ENCODE data around the gene ZW10. TPM values are rescaled to one million over a fixed set of nuclear protein-coding genes. Genes with fewer than 3 reads are reported as not detected.

Gene ZW10
- total RNA-seq, 1 experiment from 2014 or later = 18.9 TPM

GRCh38 chr11:113817626-113818025 is 44.1 kb upstream of the ZW10 start (continued):
- TF ChIP-seq, protein P1, sequence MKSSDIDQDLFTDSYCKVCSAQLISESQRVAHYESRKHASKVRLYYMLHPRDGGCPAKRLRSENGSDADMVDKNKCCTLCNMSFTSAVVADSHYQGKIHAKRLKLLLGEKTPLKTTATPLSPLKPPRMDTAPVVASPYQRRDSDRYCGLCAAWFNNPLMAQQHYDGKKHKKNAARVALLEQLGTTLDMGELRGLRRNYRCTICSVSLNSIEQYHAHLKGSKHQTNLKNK (CRISPR knock-in tag; IDR thresholded peaks at IDR 0.05) = no peak
- TF ChIP-seq, protein P2, sequence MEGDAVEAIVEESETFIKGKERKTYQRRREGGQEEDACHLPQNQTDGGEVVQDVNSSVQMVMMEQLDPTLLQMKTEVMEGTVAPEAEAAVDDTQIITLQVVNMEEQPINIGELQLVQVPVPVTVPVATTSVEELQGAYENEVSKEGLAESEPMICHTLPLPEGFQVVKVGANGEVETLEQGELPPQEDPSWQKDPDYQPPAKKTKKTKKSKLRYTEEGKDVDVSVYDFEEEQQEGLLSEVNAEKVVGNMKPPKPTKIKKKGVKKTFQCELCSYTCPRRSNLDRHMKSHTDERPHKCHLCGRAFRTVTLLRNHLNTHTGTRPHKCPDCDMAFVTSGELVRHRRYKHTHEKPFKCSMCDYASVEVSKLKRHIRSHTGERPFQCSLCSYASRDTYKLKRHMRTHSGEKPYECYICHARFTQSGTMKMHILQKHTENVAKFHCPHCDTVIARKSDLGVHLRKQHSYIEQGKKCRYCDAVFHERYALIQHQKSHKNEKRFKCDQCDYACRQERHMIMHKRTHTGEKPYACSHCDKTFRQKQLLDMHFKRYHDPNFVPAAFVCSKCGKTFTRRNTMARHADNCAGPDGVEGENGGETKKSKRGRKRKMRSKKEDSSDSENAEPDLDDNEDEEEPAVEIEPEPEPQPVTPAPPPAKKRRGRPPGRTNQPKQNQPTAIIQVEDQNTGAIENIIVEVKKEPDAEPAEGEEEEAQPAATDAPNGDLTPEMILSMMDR (IDR thresholded peaks at IDR 0.05) = no peak
- TF ChIP-seq, protein P3, sequence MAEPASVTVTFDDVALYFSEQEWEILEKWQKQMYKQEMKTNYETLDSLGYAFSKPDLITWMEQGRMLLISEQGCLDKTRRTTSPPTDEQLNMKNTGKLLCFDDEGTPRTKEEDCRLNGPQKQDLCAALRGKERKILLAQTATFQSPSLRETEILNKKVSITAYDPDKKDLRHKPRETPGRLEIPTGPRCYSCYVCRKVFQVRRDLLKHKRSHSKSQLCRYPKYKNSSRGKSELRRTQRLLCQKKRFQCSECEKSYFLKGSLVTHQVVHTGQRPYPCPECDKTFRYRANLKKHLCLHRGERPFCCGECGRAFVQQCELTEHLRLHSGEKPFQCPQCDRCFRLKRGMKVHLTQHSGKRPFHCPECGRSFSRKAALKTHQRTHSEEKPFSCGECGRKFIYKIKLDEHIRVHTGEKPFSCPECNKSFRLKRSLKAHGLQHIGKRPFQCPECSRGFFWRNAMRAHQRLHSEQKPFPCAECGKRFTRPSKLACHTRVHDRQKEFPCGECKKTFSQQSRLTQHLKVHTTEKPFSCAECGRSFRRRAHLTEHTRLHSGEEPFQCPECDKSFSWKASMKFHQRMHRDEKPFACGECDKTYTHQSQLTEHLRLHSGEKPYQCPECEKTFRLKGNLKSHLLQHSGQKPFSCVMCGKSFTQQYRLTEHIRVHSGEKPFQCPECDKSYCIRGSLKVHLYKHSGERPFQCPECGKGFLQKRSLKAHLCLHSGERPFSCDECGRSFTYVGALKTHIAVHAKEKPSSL (CRISPR knock-in tag; conservative IDR thresholded peaks at IDR 0.05) = no peak
- TF ChIP-seq ZNF671 (CRISPR knock-in tag; IDR thresholded peaks at IDR 0.05) (no peak), ZNF532 (CRISPR knock-in tag; IDR thresholded peaks at IDR 0.05; ENCODE audit: borderline replicate concordance) (no peak)

- Mint-ChIP-seq H3K27ac (peak overlapping the region; percentile 51; the same call in 1 of the 2 replicates), H3K9me3 (no peaks in the 10 kb centered on the region), H3K4me3 (no peak overlapping the region), H3K4me1 (peaks cover 11% of the 10 kb centered on the region), H3K27me3 (ENCODE audit: low read depth) (no peaks in the 10 kb centered on the region), H3K36me3 (peaks cover 75% of the 10 kb centered on the region)
- ChIA-PET CTCF (interaction anchor here (1.7 kb wide), 1 partner anchor 11 kb away, joined by 5 read pairs; no protein-coding TSS in a partner anchor), POLR2A (no interaction called here)
- DNase-seq (ENCODE audit: low spot score) (no peak), ATAC-seq (no peak)
- TF ChIP-seq, protein P4, sequence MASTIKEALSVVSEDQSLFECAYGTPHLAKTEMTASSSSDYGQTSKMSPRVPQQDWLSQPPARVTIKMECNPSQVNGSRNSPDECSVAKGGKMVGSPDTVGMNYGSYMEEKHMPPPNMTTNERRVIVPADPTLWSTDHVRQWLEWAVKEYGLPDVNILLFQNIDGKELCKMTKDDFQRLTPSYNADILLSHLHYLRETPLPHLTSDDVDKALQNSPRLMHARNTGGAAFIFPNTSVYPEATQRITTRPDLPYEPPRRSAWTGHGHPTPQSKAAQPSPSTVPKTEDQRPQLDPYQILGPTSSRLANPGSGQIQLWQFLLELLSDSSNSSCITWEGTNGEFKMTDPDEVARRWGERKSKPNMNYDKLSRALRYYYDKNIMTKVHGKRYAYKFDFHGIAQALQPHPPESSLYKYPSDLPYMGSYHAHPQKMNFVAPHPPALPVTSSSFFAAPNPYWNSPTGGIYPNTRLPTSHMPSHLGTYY (CRISPR knock-in tag; IDR thresholded peaks at IDR 0.05) = no peak
- no peak for TF ChIP-seq HMGXB4 (CRISPR knock-in tag; IDR thresholded peaks at IDR 0.05)
- TF ChIP-seq GRHL2 (CRISPR knock-in tag; IDR thresholded peaks at IDR 0.05; ENCODE audit: insufficient replicate concordance, severe bottlenecking) = no peak
- no peak for TF ChIP-seq MLX (CRISPR knock-in tag; IDR thresholded peaks at IDR 0.05)
- TF ChIP-seq NFYB (CRISPR knock-in tag; conservative IDR thresholded peaks at IDR 0.05; ENCODE audit: low read depth) = no peak
- no peak for TF ChIP-seq ZNF396 (CRISPR knock-in tag; IDR thresholded peaks at IDR 0.05; ENCODE audit: borderline replicate concordance)
- TF ChIP-seq NR3C1 (CRISPR knock-in tag; conservative IDR thresholded peaks at IDR 0.05; ENCODE audit: low read depth) = no peak
- no peak for TF ChIP-seq ZNF121 (CRISPR knock-in tag; IDR thresholded peaks at IDR 0.05)
- TF ChIP-seq KAT7 (CRISPR knock-in tag; IDR thresholded peaks at IDR 0.05; ENCODE audit: borderline replicate concordance) = no peak
- no peak for TF ChIP-seq RELA (CRISPR knock-in tag; IDR thresholded peaks at IDR 0.05; ENCODE audit: borderline replicate concordance)
- TF ChIP-seq NFATC4 (CRISPR knock-in tag; IDR thresholded peaks at IDR 0.05) = no peak
- TF ChIP-seq ESRRA (CRISPR knock-in tag; IDR thresholded peaks at IDR 0.05; ENCODE audit: borderline replicate concordance) = no peak
- no peak for TF ChIP-seq JAZF1 (CRISPR knock-in tag; IDR thresholded peaks at IDR 0.05)
- TF ChIP-seq NR1H2 (CRISPR knock-in tag; IDR thresholded peaks at IDR 0.05) = no peak
- TF ChIP-seq, protein P3 (CRISPR knock-in tag; conservative IDR thresholded peaks at IDR 0.05) = no peak
- no peak for TF ChIP-seq SOX15 (CRISPR knock-in tag; IDR thresholded peaks at IDR 0.05)
Measured at GRCh38 chr11:113817162-113817561, 43.7 kb upstream of the ZW10 start.

Data from WTC11 (cell line).